Activated CD8-positive, alpha-beta T cell treated with anti-CD3 and anti-CD28 coated beads for 36 hours (primary cell): Measurements from ENCODE around the gene SGTA. TPM values are rescaled to one million over a fixed set of nuclear protein-coding genes. Genes with fewer than 3 reads are reported as not detected.

ENCODE experiments used
- ATAC-seq: fragments of 200-7000 bp; cut with Tn5 transposase; one replicate; pipeline ENCODE4 v1.10.0; 2021; ENCODE audit warnings: mild to moderate bottlenecking, moderate library complexity
- CTCF ChIA-PET: fragments of 350-600 bp; sonication (Branson Sonifier 250); formaldehyde crosslinking; loops from one replicate; lab custom pipeline; 2021; ENCODE audit warnings: antibody characterized with exemption; lab: Charles Lee
- POLR2A ChIA-PET: fragments of 350-600 bp; sonication (Branson Sonifier 250); formaldehyde crosslinking; loops from one replicate; lab custom pipeline; 2021; ENCODE audit warnings: antibody characterized with exemption; lab: Charles Lee
- DNase-seq: peaks from one replicate; pipeline ENCODE4 v3.0.0-alpha.2; 2020
- H3K27ac Mint-ChIP-seq: one replicate; pipeline ENCODE4 v1.8.0; 2021; ENCODE audit warnings: mild to moderate bottlenecking, mixed read lengths
- H3K27me3 Mint-ChIP-seq: one replicate; pipeline ENCODE4 v1.8.0; 2021; ENCODE audit warnings: mixed read lengths
- H3K36me3 Mint-ChIP-seq: one replicate; pipeline ENCODE4 v1.8.0; 2021; ENCODE audit warnings: low read depth, mixed read lengths
- H3K4me1 Mint-ChIP-seq: one replicate; pipeline ENCODE4 v1.8.0; 2021; ENCODE audit warnings: low read depth, mixed read lengths
- H3K4me3 Mint-ChIP-seq: one replicate; pipeline ENCODE4 v1.8.0; 2021; ENCODE audit warnings: mild to moderate bottlenecking, moderate library complexity, mixed read lengths
- H3K9me3 Mint-ChIP-seq: one replicate; pipeline ENCODE4 v1.8.0; 2021; ENCODE audit warnings: mixed read lengths
- intact Hi-C: fragments of 100-400 bp; cut with micrococcal nuclease; formaldehyde crosslinking; loops from one replicate; pipeline ENCODE4 v1.10.0; 2022
- total RNA-seq, 2 experiments: library from RNA; stranded (reverse); gene quantifications; one replicate each; pipeline ENCODE4 v1.2.3, GENCODE V29; 2021
- TF ChIP-seq, protein P1 (sequence below): fragments of 200-600 bp; IDR thresholded peaks from one replicate; pipeline ENCODE4 v1.8.0; 2022; ENCODE audit warnings: antibody characterized with exemption, mild to moderate bottlenecking

Gene SGTA
- total RNA-seq, 2 experiments from 2014 or later, result 53.4 to 60.8 TPM

- H3K27me3 Mint-ChIP-seq, result no peaks in the 10 kb centered on the region
- intact Hi-C loops, result no loop called here
- ChIA-PET POLR2A (interaction anchor here (1.5 kb wide), 2 partner anchors 12 to 41 kb away, joined by 3 to 4 read pairs; no protein-coding TSS in a partner anchor), CTCF (no interaction called here)
- DNase-seq (no peak), ATAC-seq (no peak)
- H3K27ac Mint-ChIP-seq, result no peak overlapping the region
- TF ChIP-seq, protein P1, sequence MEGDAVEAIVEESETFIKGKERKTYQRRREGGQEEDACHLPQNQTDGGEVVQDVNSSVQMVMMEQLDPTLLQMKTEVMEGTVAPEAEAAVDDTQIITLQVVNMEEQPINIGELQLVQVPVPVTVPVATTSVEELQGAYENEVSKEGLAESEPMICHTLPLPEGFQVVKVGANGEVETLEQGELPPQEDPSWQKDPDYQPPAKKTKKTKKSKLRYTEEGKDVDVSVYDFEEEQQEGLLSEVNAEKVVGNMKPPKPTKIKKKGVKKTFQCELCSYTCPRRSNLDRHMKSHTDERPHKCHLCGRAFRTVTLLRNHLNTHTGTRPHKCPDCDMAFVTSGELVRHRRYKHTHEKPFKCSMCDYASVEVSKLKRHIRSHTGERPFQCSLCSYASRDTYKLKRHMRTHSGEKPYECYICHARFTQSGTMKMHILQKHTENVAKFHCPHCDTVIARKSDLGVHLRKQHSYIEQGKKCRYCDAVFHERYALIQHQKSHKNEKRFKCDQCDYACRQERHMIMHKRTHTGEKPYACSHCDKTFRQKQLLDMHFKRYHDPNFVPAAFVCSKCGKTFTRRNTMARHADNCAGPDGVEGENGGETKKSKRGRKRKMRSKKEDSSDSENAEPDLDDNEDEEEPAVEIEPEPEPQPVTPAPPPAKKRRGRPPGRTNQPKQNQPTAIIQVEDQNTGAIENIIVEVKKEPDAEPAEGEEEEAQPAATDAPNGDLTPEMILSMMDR, result no peak
- H3K4me3 Mint-ChIP-seq, result no peak overlapping the region
- H3K9me3 Mint-ChIP-seq, result no peaks in the 10 kb centered on the region
- no peaks in the 10 kb centered on the region for H3K4me1 Mint-ChIP-seq
- H3K36me3 Mint-ChIP-seq, result peaks cover 13% of the 10 kb centered on the region
Observed at GRCh38 chr19:2809387-2810140, 26.5 kb upstream of the SGTA start.

DNA sequence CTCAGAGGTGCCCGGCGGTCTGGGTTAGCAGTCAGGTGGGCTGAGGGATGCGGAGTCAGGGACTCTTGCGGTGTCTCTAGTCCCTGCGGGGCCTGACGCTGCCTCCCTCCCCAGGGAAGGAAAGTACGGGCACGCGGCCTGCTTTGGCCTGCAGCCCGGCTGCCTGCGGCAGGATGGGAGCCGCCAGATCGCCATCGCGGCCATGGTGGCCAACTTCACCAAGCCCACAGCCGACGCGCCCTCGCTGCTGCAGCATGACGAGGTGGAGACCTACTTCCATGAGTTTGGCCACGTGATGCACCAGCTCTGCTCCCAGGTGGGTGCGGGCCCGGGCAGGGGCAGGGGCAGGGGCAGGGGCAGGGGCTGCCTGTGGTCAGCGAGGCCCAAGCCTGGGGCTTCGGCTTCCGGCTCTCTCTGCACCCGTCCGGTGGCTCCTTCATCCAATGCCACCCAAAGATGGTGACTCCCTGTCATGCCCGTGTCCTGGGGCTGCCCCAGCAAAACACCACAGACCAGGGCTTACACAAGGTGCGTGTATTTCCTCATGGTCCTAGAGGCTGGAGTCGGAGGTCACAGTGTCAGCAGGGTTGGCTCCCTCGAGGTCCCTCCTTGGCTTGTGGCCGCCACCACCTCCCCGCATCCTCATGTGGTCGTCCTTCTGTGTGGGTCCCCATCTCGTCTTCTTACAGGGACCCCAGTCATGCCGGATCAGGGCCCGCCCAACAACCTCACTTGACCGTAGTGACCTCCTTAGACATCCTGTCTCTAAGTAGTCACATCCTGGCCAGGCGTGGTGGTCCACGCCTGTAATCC lies 25.3 kb upstream of the SGTA start:
- ChIA-PET POLR2A (no interaction called here), CTCF (no interaction called here)
- ATAC-seq (no peak), DNase-seq (no peak)
- H3K36me3 Mint-ChIP-seq, result peaks cover 13% of the 10 kb centered on the region
- TF ChIP-seq, protein P1, result no peak
- H3K27ac Mint-ChIP-seq, result no peak overlapping the region
- no peak overlapping the region for H3K4me3 Mint-ChIP-seq
- no peaks in the 10 kb centered on the region for H3K27me3 Mint-ChIP-seq
- H3K4me1 Mint-ChIP-seq, result peaks cover 5% of the 10 kb centered on the region
- intact Hi-C loops, result no loop called here
- H3K9me3 Mint-ChIP-seq, result no peaks in the 10 kb centered on the region

- CTCF ChIA-PET, result no interaction called here
- DNase-seq (no peak), ATAC-seq (no peak)
- POLR2A ChIA-PET, result no interaction called here
- Mint-ChIP-seq H3K27me3 (no peaks in the 10 kb centered on the region), H3K9me3 (no peaks in the 10 kb centered on the region), H3K4me1 (peaks cover 5% of the 10 kb centered on the region), H3K36me3 (peaks cover 20% of the 10 kb centered on the region), H3K27ac (no peak overlapping the region), H3K4me3 (no peak overlapping the region)
- TF ChIP-seq, protein P1, result no peak
- intact Hi-C loops, result no loop called here
Observed at GRCh38 chr19:2807379-2808128, 24.5 kb upstream of the SGTA start.

DNA sequence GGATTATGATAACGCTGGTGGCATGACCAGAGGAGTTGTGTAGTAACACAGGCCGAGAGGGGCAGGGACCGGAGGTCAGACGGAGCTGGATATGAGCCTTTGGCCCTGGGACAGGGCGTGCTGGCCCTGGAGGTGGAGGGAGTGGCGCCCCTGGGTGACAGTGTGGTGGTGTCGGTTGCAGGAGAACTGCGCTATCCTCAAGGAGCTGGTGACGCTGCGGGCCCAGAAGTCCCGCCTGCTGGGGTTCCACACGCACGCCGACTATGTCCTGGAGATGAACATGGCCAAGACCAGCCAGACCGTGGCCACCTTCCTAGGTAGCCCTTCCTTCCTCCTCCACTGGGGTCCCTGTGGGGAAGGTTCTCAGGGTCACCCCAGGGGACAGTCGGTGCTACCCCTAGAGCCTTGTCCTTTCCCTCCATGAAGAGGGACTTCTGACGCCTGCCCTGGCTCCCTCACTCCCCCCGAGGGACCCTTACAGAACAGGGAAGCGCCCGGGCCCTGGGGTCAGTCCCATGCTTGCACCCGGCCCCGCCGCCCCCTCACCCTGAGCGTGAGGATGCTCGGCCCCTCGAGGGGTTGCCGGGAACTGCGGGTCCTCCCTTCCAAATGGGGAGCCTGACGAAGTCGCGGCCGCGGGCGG lies 23.8 kb upstream of the SGTA start:
- ChIA-PET CTCF (no interaction called here), POLR2A (no interaction called here)
- TF ChIP-seq, protein P1, result no peak
- Mint-ChIP-seq H3K27ac (no peak overlapping the region), H3K27me3 (no peaks in the 10 kb centered on the region), H3K4me1 (peaks cover 5% of the 10 kb centered on the region), H3K4me3 (no peak overlapping the region), H3K36me3 (peaks cover 22% of the 10 kb centered on the region), H3K9me3 (no peaks in the 10 kb centered on the region)
- intact Hi-C loops, result no loop called here
- no peak for ATAC-seq
- no peak for DNase-seq
